Lower leg skin (tissue), 4 donors: Measurements from ENCODE around the gene ASPG. TPM values are rescaled to one million over a fixed set of nuclear protein-coding genes. Genes with fewer than 3 reads are reported as not detected.

ENCODE experiments used
- DNase-seq, 2 donors: peaks; one replicate each; pipeline ENCODE4 v3.0.0-alpha.2; 2019; ENCODE audit warnings: low spot score in 2 of 2
- H3K4me3 ChIP-seq: fragments of 200-600 bp; sonication (generic); 2 replicates; pipeline ENCODE4 v1.5.1; 2017; ENCODE audit warnings: mild to moderate bottlenecking, low read depth; ENCODE audit not compliant: poor library complexity, severe bottlenecking
- CTCF ChIP-seq, 3 donors: fragments of 450-650 bp; IDR thresholded peaks; one replicate each; pipeline ENCODE4 v1.5.1; 2016; ENCODE audit warnings: antibody characterized with exemption in 3 of 3, mild to moderate bottlenecking in 3 of 3, moderate library complexity in 2 of 3
- POLR2A ChIP-seq, 2 donors: fragments of 450-650 bp; IDR thresholded peaks; one replicate each; pipeline ENCODE4 v1.6.1; 2016 to 2017; ENCODE audit warnings: antibody characterized with exemption in 2 of 2, mild to moderate bottlenecking in 1 of 2, moderate library complexity in 1 of 2
- WGBS, 2 donors: methylation state at CpG; one replicate each; pipeline ENCODE4 v1.1.5; 2018; 5-methylcytosine and 5-hydroxymethylcytosine counted together
- intact Hi-C: fragments of 100-400 bp; cut with DNase I; formaldehyde crosslinking; loops from one replicate; pipeline ENCODE4 v1.15.0; 2023; ENCODE audit warnings: low total_unique reads
- total RNA-seq, 4 donors: library from RNA; depleted of rRNA; stranded (reverse); fragments of >200 nt; gene quantifications; one replicate each; pipeline ENCODE4 v1.1.0, GENCODE V29; 2016

ASPG gene
- total RNA-seq, 4 donors from 2014 or later = 12.1 to 56.6 (median 25.4) TPM

GRCh38 chr14:104121142-104121541 lies 35.6 kb downstream of the ASPG start:
- no peak overlapping the region for H3K4me3 ChIP-seq
- no peak for TF ChIP-seq POLR2A (IDR thresholded peaks at IDR 0.05)
- no peak for TF ChIP-seq CTCF (IDR thresholded peaks at IDR 0.05)
- 82 to 86% methylated on average over 5 of the region's 5 CpGs for WGBS, 2 donors
- no peak for DNase-seq
- intact Hi-C loops = no loop called here

- no peak for DNase-seq
- 96% methylated on average over 1 of the region's 1 CpG for WGBS, 2 donors
- TF ChIP-seq CTCF (IDR thresholded peaks at IDR 0.05) (no peak), POLR2A (IDR thresholded peaks at IDR 0.05) (no peak)
- H3K4me3 ChIP-seq = no peak overlapping the region
- intact Hi-C loops = no loop called here
Observed at GRCh38 chr14:104123879-104124278, 38.4 kb downstream of the ASPG start.

GRCh38 chr14:104125011-104125410 lies 39.5 kb downstream of the ASPG start:
- WGBS, 2 donors = 68 to 79% methylated on average over 4 of the region's 4 CpGs
- intact Hi-C loops = no loop called here
- TF ChIP-seq POLR2A (IDR thresholded peaks at IDR 0.05) = no peak
- no peak for TF ChIP-seq CTCF (IDR thresholded peaks at IDR 0.05)
- H3K4me3 ChIP-seq = no peak overlapping the region
- no peak for DNase-seq

- TF ChIP-seq CTCF (IDR thresholded peaks at IDR 0.05) (no peak), POLR2A (IDR thresholded peaks at IDR 0.05) (no peak)
- H3K4me3 ChIP-seq = no peak overlapping the region
- DNase-seq = peak in 1 of 2 donors; percentile 58
- 92% methylated on average over 2 of the region's 2 CpGs for WGBS, 2 donors
- intact Hi-C loops = no loop called here
Observed at GRCh38 chr14:104126753-104127152, 41.3 kb downstream of the ASPG start.

- no peak for DNase-seq
- WGBS, 2 donors = 96 to 100% methylated on average over 1 of the region's 1 CpG
- TF ChIP-seq CTCF (IDR thresholded peaks at IDR 0.05) (no peak), POLR2A (IDR thresholded peaks at IDR 0.05) (no peak)
- H3K4me3 ChIP-seq = no peak overlapping the region
- intact Hi-C loops = no loop called here
Observed at GRCh38 chr14:104128981-104129380, 43.5 kb downstream of the ASPG start.

- DNase-seq = no peak
- H3K4me3 ChIP-seq = no peak overlapping the region
- intact Hi-C loops = no loop called here
- WGBS, 2 donors = 97 to 100% methylated on average over 1 of the region's 1 CpG
- TF ChIP-seq CTCF (IDR thresholded peaks at IDR 0.05) = no peak
- no peak for TF ChIP-seq POLR2A (IDR thresholded peaks at IDR 0.05)
Observed at GRCh38 chr14:104129556-104129955, 44.1 kb downstream of the ASPG start.
